Skin of body (tissue), 2 donors: ENCODE results near the gene MAD2L1BP. TPM values are rescaled to one million over a fixed set of nuclear protein-coding genes. Genes with fewer than 3 reads are reported as not detected.

Source experiments
- DNase-seq: peaks from one replicate; lab custom pipeline; 2025; lab: John Stamatoyannopoulos, UW
- total RNA-seq: library from RNA; depleted of rRNA; stranded (reverse); fragments of >200 nt; gene quantifications from one replicate; pipeline ENCODE4 v1.2.3, GENCODE V29; 2014

The MAD2L1BP gene
- total RNA-seq, 1 donor from 2014 or later, result 14.1 TPM

DNA sequence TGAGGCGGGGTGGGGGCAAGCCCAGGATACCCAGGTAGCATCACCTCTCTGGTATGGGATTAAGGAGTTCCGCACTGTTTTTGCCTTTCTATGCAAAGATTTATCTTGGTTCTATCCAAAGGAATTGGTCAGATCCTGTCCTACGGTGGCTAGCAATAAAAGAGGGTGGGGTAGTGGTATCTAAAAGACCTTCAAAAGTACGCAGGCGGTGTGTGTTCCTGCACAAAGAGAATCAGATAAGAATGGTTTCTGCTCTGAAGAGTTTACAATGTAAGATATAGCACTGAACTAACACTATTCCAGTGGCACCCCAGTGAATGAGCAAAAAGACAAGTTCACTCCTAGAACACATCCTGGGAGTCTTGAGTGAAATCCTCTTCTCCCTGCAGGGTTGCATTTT is 45.7 kb downstream of the MAD2L1BP start:
- DNase-seq, result no peak

DNA sequence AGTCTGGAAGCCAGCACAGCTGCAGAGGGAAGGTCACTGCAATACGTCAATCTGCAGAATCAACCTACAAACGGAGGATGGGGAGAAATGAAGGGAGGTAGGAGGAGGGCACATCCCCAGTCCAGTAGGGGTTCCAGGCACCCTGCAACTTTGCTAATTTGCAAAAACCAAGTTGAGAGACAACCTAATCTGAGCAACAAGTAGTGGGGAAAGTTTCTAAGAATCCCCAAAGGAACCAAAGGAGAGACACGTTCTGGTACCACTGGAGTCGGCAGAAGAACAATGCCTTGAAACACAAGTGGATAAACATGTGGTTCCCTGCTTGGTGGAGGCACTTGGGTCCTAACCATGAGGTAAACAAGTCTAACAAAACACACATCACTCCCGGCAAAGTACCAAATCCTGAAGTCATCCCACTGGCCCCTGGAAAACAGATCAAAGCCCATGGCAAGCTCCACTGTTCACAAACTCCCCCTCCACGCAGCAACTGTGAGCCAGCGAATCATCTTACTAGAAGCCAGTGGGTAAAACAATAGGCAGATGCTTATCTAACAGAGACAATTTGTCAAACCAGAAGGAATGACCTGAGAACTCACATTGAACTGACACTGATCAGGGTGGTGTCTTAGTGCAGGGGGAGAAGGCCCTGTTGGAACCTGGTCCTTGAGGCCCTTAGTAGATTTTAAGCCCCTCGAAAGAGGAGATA is 47.2 kb downstream of the MAD2L1BP start:
- DNase-seq, result no peak

DNA sequence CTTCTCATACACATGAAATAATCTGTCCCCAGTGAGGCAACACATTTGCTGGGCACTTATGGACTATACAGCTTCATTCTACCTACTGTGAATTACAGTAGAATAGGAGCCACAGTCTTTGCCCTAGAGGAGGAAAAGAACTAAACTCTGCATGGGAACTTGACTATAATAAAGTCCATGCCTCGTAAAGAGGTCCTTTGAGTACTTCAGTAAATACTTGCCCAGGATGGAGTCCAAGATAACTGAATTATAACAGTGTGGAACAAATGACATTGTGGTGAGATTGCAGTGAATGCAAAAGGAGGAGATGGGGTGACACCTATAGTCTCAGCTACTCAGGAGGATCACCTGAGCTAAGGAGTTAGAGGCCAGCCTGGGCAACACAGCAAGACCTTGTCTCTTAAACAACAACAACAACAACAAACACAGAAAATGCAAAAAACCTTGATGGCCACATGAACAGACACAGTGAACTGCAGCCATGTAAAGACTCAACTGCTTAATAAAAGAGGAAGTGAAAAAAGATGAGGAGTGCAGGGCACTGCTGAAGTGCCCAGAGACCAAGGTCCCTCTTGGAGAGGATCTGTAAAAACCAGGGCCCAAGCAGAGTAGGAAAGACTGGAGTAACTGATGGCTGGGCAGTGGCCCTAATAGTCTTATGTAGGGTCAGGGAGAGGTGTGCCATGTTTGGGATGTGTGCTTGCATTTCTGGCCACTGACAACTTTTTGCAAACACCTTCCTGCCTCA is 48.2 kb downstream of the MAD2L1BP start:
- DNase-seq, result no peak

DNA sequence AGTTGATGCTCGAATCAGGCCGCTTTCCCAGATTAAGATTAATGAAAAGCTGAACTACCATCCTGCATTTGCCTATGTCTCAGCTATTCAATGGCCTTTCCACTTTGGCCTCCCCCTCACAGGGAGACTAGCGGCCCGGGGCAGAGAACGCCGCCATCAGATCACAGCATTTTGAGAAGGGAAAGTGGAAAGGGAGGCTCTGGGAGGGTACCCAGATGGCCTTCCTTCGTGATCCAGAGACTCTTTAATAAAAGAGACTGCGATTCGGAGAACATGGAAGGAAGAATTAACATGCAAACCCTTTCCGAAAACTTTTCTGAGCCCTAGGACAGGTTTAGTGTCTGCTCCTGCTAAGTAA is 51.4 kb downstream of the MAD2L1BP start:
- DNase-seq, result no peak

DNA sequence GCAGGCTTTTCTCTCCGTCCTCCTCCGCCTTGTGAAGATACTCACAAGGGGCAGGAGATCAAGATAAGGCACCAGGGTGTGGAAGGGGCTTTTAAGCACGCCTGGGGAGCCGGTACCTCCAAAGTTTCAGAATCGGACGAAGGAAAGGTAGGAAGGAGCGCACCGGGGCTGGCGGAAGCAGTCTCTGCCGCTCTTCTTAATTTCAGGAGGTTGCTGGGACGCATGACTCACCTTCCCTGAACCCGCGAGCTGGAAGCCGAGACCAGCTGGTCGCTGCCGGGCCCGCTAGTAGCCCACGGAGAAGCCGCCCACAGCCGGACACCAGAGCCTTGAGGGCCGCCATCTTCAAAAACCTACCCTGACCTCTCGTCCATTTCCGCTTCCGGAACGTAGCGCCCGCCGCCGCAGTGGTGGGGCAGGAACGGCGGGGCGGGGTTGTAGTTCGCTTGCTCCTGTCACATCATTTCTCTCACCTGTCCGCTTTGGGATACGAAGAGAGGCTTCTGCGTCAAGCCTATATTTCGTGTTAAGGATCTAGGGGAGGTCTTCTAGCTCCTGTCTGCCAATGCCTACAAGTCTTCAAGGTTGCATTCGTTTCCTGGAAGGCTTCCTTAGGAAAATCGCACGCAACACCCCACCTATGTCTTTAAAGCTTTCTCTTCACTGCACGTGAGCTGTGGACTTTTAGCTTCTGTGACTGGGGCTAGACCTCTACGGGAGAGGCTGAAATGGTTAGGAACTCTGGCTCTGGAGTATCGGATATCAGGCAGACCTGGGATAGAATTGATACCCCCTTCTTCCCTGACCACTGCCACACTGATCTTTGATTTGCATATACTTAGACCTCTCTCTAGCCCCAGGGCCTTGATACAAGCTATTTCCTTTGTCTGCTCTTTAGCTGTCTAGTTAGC is 52.1 kb downstream of the MAD2L1BP start, which contains the start of gene MRPS18A:
MRPS18A (minus strand) TSS at position 355 of the 911 bp plus-strand sequence; CDS start at position 343, 12 bp downstream.
- peak; percentile 64 for DNase-seq

DNA sequence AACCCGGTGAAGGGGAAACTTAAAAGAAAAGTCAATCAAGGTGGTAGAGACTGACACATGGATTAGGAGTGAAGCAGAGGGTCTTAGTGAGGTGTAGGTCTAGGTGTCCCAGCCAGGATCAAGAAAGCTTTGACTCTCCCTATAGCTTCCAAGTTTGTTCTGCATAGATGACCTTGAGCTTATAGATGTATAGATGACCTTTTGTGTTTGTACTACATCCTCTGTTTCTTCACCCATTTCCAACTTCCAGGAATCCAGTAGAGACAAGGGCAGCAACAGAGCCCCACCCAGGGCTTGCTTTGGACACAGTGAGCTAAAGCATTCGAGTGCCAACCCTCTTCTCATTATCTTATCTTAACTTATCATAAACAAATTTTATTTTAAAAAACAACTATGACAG is 53.8 kb downstream of the MAD2L1BP start:
- DNase-seq, result no peak

Other genes with a start within 250 kb of the MAD2L1BP start
- gene ABCC10, start 208.3 kb upstream of the MAD2L1BP start, total RNA-seq, result 9.6 TPM
- 2.7 TPM for gene DLK2, start 180.3 kb upstream of the MAD2L1BP start, total RNA-seq
- gene TJAP1, start 158.3 kb upstream of the MAD2L1BP start, total RNA-seq, result 11.8 TPM
- gene LRRC73, start 125.5 kb upstream of the MAD2L1BP start, total RNA-seq, result 0.20 TPM
- gene YIPF3, start 118.9 kb upstream of the MAD2L1BP start, total RNA-seq, result 49.7 TPM
- 23.5 TPM for gene POLR1C, start 118.8 kb upstream of the MAD2L1BP start, total RNA-seq
- 25.1 TPM for gene XPO5, start 59.8 kb upstream of the MAD2L1BP start, total RNA-seq
- 9.8 TPM for gene POLH, start 59.7 kb upstream of the MAD2L1BP start, total RNA-seq
- gene GTPBP2, start 6.6 kb upstream of the MAD2L1BP start, total RNA-seq, result 34.8 TPM
- 0.30 TPM for gene RSPH9, start 9.2 kb downstream of the MAD2L1BP start, total RNA-seq
- gene MRPS18A, start 52.0 kb downstream of the MAD2L1BP start, total RNA-seq, result 29.5 TPM
- gene VEGFA, start 134.4 kb downstream of the MAD2L1BP start, total RNA-seq, result 141 TPM